Measurements from ENCODE around the gene TTLL11. TPM values are rescaled to one million over a fixed set of nuclear protein-coding genes. Genes with fewer than 3 reads are reported as not detected.

TTLL11 gene
- total and polyA plus RNA-seq, 2 of the 8 experiments (the other 6 are each of a cell fraction or from before 2014, with no cell fraction given): 0.56 to 0.80 TPM

- TF ChIP-seq, protein P1, sequence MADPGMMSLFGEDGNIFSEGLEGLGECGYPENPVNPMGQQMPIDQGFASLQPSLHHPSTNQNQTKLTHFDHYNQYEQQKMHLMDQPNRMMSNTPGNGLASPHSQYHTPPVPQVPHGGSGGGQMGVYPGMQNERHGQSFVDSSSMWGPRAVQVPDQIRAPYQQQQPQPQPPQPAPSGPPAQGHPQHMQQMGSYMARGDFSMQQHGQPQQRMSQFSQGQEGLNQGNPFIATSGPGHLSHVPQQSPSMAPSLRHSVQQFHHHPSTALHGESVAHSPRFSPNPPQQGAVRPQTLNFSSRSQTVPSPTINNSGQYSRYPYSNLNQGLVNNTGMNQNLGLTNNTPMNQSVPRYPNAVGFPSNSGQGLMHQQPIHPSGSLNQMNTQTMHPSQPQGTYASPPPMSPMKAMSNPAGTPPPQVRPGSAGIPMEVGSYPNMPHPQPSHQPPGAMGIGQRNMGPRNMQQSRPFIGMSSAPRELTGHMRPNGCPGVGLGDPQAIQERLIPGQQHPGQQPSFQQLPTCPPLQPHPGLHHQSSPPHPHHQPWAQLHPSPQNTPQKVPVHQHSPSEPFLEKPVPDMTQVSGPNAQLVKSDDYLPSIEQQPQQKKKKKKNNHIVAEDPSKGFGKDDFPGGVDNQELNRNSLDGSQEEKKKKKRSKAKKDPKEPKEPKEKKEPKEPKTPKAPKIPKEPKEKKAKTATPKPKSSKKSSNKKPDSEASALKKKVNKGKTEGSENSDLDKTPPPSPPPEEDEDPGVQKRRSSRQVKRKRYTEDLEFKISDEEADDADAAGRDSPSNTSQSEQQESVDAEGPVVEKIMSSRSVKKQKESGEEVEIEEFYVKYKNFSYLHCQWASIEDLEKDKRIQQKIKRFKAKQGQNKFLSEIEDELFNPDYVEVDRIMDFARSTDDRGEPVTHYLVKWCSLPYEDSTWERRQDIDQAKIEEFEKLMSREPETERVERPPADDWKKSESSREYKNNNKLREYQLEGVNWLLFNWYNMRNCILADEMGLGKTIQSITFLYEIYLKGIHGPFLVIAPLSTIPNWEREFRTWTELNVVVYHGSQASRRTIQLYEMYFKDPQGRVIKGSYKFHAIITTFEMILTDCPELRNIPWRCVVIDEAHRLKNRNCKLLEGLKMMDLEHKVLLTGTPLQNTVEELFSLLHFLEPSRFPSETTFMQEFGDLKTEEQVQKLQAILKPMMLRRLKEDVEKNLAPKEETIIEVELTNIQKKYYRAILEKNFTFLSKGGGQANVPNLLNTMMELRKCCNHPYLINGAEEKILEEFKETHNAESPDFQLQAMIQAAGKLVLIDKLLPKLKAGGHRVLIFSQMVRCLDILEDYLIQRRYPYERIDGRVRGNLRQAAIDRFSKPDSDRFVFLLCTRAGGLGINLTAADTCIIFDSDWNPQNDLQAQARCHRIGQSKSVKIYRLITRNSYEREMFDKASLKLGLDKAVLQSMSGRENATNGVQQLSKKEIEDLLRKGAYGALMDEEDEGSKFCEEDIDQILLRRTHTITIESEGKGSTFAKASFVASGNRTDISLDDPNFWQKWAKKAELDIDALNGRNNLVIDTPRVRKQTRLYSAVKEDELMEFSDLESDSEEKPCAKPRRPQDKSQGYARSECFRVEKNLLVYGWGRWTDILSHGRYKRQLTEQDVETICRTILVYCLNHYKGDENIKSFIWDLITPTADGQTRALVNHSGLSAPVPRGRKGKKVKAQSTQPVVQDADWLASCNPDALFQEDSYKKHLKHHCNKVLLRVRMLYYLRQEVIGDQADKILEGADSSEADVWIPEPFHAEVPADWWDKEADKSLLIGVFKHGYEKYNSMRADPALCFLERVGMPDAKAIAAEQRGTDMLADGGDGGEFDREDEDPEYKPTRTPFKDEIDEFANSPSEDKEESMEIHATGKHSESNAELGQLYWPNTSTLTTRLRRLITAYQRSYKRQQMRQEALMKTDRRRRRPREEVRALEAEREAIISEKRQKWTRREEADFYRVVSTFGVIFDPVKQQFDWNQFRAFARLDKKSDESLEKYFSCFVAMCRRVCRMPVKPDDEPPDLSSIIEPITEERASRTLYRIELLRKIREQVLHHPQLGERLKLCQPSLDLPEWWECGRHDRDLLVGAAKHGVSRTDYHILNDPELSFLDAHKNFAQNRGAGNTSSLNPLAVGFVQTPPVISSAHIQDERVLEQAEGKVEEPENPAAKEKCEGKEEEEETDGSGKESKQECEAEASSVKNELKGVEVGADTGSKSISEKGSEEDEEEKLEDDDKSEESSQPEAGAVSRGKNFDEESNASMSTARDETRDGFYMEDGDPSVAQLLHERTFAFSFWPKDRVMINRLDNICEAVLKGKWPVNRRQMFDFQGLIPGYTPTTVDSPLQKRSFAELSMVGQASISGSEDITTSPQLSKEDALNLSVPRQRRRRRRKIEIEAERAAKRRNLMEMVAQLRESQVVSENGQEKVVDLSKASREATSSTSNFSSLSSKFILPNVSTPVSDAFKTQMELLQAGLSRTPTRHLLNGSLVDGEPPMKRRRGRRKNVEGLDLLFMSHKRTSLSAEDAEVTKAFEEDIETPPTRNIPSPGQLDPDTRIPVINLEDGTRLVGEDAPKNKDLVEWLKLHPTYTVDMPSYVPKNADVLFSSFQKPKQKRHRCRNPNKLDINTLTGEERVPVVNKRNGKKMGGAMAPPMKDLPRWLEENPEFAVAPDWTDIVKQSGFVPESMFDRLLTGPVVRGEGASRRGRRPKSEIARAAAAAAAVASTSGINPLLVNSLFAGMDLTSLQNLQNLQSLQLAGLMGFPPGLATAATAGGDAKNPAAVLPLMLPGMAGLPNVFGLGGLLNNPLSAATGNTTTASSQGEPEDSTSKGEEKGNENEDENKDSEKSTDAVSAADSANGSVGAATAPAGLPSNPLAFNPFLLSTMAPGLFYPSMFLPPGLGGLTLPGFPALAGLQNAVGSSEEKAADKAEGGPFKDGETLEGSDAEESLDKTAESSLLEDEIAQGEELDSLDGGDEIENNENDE (IDR thresholded peaks at IDR 0.05; ENCODE audit: insufficient replicate concordance, low read length): no peak
- TF ChIP-seq TCF12 (IDR thresholded peaks at IDR 0.05; ENCODE audit: low read depth, low read length) (no peak), ZNF274 (IDR thresholded peaks at IDR 0.05; ENCODE audit: borderline replicate concordance, extremely low read depth, low read length) (no peak)
Measured at GRCh38 chr9:122097679-122098315, 4.7 kb upstream of the TTLL11 start (continued).

All from H1 (cell line).